Heart right ventricle (tissue), 16 donors: ENCODE data around the gene CORO7. TPM values are rescaled to one million over a fixed set of nuclear protein-coding genes. Genes with fewer than 3 reads are reported as not detected.

ENCODE experiments used
- ATAC-seq, 8 donors: fragments of 200-7000 bp; cut with Tn5 transposase; one replicate each; pipeline ENCODE4 v1.9.1; 2020; ENCODE audit warnings: mild to moderate bottlenecking in 8 of 8, moderate library complexity in 8 of 8, moderate number of reproducible peaks in 1 of 8
- DNase-seq, 2 donors: peaks; one replicate each; pipeline ENCODE4 v3.0.0-alpha.2; 2020
- H3K27ac ChIP-seq, 10 donors: fragments of 200-600 bp; sonication (generic) in 2 of 10; one replicate each; pipeline versions ENCODE4 v1.5.0 to v1.8.0; 2020 to 2022; ENCODE audit warnings: mild to moderate bottlenecking in 3 of 10
- H3K27me3 ChIP-seq, 7 donors: fragments of 200-600 bp; one replicate each; pipeline ENCODE4 v1.8.0; 2021 to 2022; ENCODE audit warnings: mild to moderate bottlenecking in 2 of 7
- H3K36me3 ChIP-seq, 9 donors: fragments of 200-600 bp; sonication (generic) in 1 of 9; one replicate each; pipeline versions ENCODE4 v1.5.0 to v1.8.0; 2020 to 2022; ENCODE audit warnings: mild to moderate bottlenecking in 2 of 9
- H3K4me1 ChIP-seq, 9 donors: fragments of 200-600 bp; sonication (generic) in 1 of 9; one replicate each; pipeline versions ENCODE4 v1.5.0 to v1.8.0; 2020 to 2022; ENCODE audit warnings: mild to moderate bottlenecking in 4 of 9
- H3K4me3 ChIP-seq, 10 donors: fragments of 200-600 bp; sonication (generic) in 2 of 10; one replicate each; pipeline versions ENCODE4 v1.5.0 to v1.8.0; 2020 to 2022; ENCODE audit warnings: mild to moderate bottlenecking in 7 of 10, moderate library complexity in 2 of 10
- H3K9me3 ChIP-seq, 11 donors: fragments of 200-600 bp in 10 of 11; sonication (generic) in 2 of 11; one replicate each; pipeline versions ENCODE4 v1.5.0 to v1.8.0; 2013 to 2022; ENCODE audit warnings: mild to moderate bottlenecking in 2 of 11, control low read depth in 1 of 11, moderate library complexity in 1 of 11
- WGBS, 2 donors: extraction: QIAGEN DNeasy Blood & Tissue Kit; methylation state at CpG; one replicate each; pipeline ENCODE4 v1.1.7; 2013; ENCODE audit warnings: inconsistent platforms in 1 of 2; 5-methylcytosine and 5-hydroxymethylcytosine counted together
- intact Hi-C, 10 donors: fragments of 100-400 bp; cut with DNase I; formaldehyde crosslinking; loops; one replicate each; pipeline versions ENCODE4 v1.11.1 to v1.14.2; 2022
- polyA plus RNA-seq, 2 donors: library from polyadenylated mRNA; stranded (reverse); fragments of 200-250 nt; gene quantifications; one replicate each; pipeline ENCODE4 v1.2.3, GENCODE V29; 2013
- total RNA-seq, 10 donors: library from RNA; stranded (reverse); fragmentation: NEBNext Ultra II Directional in 3 of 10; extraction: Animal tissue kit (Norgen Biotek cat#: 25700) in 3 of 10; gene quantifications; one replicate each; pipeline versions ENCODE4 v1.2.1 to v1.2.4, GENCODE V29; 2021 to 2023
- TF ChIP-seq, protein P1 (sequence below), 9 donors: fragments of 200-600 bp; sonication (generic) in 2 of 9; IDR thresholded peaks; one replicate each; pipeline versions ENCODE4 v1.5.0 to v1.8.0; 2021 to 2022; ENCODE audit warnings: antibody characterized with exemption in 9 of 9, mild to moderate bottlenecking in 5 of 9, moderate library complexity in 1 of 9
- donor health status: Arrhythmogenic right ventricular cardiomyopathy.
- donor health status: ischemic (EF 13 %, LVEDD 7.1; RV severe dilation, severe dysfunction).
- donor health status: healthy with polysubstance abuse.
- donor health status: DM: no; HTN: yes; CAD: no.
- donor health status: DM: no; HTN: no; CAD: no.
- donor health status: ischemic (EF 25% LVEDD 6.9; RV normal size, moderate dysfunction).
- donor health status: ischemic (EF 25% LVEDD 5.7; RV mildly dilated, moderate dysfunction).
- donor health status: healthy.
- donor health status: DM: yes; HTN: yes; CAD: no.
- donor health status: Ischemic cardiomyopathy.
- donor health status: ischemic (EF 35%, LVEDD 5.7; RV mildly dilated, moderate dysfunction).
- donor health status: nonischemic (EF 11% LVEDD 7.7; RV severe dilation, severe dysfunction).
- donor health status: DM: yes; HTN: yes; CAD: no.
- donor health status: PGD.
- donor health status: ischemic (EF 29% LVEDD 5.4; RV normal size, mild dysfunction).
- donor health status: nonischemic (EF 23%, LVEDD 6.1; RV moderate dilation, normal function).

Gene CORO7
- total and polyA plus RNA-seq, 12 donors = 6.5 to 21.8 (median 10.9) TPM

DNA sequence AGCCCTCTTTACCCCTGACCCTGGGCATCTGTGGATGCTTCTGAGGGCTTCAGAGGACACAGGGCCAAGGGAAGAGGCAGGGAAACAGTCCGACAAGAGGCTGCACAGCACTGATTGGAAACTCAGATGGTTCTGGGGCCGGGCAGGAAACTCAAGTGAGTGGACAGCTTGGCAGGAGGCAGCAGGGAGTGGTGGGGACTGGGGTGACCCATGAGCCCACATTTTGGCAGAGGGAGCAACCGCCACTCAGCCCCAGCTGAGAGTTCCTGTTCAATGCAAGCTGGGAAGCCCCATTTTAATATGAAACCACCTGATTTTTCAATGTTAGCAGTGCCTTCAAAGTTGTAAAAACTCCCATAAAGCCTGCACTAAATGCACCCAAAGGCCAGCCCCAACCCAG is 46.2 kb downstream of the CORO7 start:
- TF ChIP-seq, protein P1, sequence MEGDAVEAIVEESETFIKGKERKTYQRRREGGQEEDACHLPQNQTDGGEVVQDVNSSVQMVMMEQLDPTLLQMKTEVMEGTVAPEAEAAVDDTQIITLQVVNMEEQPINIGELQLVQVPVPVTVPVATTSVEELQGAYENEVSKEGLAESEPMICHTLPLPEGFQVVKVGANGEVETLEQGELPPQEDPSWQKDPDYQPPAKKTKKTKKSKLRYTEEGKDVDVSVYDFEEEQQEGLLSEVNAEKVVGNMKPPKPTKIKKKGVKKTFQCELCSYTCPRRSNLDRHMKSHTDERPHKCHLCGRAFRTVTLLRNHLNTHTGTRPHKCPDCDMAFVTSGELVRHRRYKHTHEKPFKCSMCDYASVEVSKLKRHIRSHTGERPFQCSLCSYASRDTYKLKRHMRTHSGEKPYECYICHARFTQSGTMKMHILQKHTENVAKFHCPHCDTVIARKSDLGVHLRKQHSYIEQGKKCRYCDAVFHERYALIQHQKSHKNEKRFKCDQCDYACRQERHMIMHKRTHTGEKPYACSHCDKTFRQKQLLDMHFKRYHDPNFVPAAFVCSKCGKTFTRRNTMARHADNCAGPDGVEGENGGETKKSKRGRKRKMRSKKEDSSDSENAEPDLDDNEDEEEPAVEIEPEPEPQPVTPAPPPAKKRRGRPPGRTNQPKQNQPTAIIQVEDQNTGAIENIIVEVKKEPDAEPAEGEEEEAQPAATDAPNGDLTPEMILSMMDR (IDR thresholded peaks at IDR 0.05) = no peak
- Histone ChIP-seq H3K27ac (peak overlapping the region in 9 of 10 donors; percentile 34 to 88 (median 81)), H3K9me3 (no peaks in the 10 kb centered on the region), H3K4me3 (no peak overlapping the region), H3K27me3 (no peaks in the 10 kb centered on the region), H3K36me3 (peaks cover 0 to 26% (median 0%) of the 10 kb centered on the region in 9 donors), H3K4me1 (peaks cover 26 to 65% (median 49%) of the 10 kb centered on the region in 9 donors)
- ATAC-seq (no peak), DNase-seq (no peak)
- 61 to 64% methylated on average over 3 of the region's 3 CpGs for WGBS, 2 donors
- intact Hi-C loops = no loop called here

GRCh38 chr16:4369007-4369733 is 47.2 kb downstream of the CORO7 start:
- Histone ChIP-seq H3K27me3 (no peaks in the 10 kb centered on the region), H3K27ac (peak overlapping the region in 3 of 10 donors; percentile 81 to 86 (median 84)), H3K4me1 (peaks cover 19 to 55% (median 40%) of the 10 kb centered on the region in 9 donors), H3K4me3 (no peak overlapping the region), H3K9me3 (no peaks in the 10 kb centered on the region), H3K36me3 (peaks cover 0 to 36% (median 5%) of the 10 kb centered on the region in 9 donors)
- TF ChIP-seq, protein P1 (IDR thresholded peaks at IDR 0.05) = no peak
- intact Hi-C loops = no loop called here
- DNase-seq = peak in 1 of 2 donors; percentile 15
- no peak for ATAC-seq
- WGBS, 2 donors = 81% methylated on average over 13 of the region's 13 CpGs

- H3K36me3 ChIP-seq = peaks cover 0 to 53% (median 9%) of the 10 kb centered on the region in 9 donors
- WGBS, 2 donors = 92 to 99% methylated on average over 5 of the region's 5 CpGs
- no peaks in the 10 kb centered on the region for H3K27me3 ChIP-seq
- no peak for DNase-seq
- ATAC-seq = no peak
- TF ChIP-seq, protein P1 (IDR thresholded peaks at IDR 0.05) = no peak
- H3K9me3 ChIP-seq = no peaks in the 10 kb centered on the region
- H3K4me3 ChIP-seq = no peak overlapping the region
- H3K4me1 ChIP-seq = peaks cover 8 to 38% (median 23%) of the 10 kb centered on the region in 9 donors
- H3K27ac ChIP-seq = no peak overlapping the region
- intact Hi-C loops = no loop called here
Measured at GRCh38 chr16:4367393-4367856, 49.0 kb downstream of the CORO7 start.

- DNase-seq = no peak
- Histone ChIP-seq H3K27ac (no peak overlapping the region), H3K4me3 (no peak overlapping the region), H3K9me3 (no peaks in the 10 kb centered on the region), H3K36me3 (peaks cover 0 to 67% (median 14%) of the 10 kb centered on the region in 9 donors), H3K27me3 (no peaks in the 10 kb centered on the region), H3K4me1 (peaks cover 2 to 27% (median 13%) of the 10 kb centered on the region in 9 donors)
- intact Hi-C loops = no loop called here
- TF ChIP-seq, protein P1 (IDR thresholded peaks at IDR 0.05) = no peak
- WGBS, 2 donors = 90 to 96% methylated on average over 13 of the region's 13 CpGs
- no peak for ATAC-seq
Measured at GRCh38 chr16:4366016-4366415, 50.4 kb downstream of the CORO7 start.
